ENCODE measurements around the gene TBX2.

TBX2 gene

DNA sequence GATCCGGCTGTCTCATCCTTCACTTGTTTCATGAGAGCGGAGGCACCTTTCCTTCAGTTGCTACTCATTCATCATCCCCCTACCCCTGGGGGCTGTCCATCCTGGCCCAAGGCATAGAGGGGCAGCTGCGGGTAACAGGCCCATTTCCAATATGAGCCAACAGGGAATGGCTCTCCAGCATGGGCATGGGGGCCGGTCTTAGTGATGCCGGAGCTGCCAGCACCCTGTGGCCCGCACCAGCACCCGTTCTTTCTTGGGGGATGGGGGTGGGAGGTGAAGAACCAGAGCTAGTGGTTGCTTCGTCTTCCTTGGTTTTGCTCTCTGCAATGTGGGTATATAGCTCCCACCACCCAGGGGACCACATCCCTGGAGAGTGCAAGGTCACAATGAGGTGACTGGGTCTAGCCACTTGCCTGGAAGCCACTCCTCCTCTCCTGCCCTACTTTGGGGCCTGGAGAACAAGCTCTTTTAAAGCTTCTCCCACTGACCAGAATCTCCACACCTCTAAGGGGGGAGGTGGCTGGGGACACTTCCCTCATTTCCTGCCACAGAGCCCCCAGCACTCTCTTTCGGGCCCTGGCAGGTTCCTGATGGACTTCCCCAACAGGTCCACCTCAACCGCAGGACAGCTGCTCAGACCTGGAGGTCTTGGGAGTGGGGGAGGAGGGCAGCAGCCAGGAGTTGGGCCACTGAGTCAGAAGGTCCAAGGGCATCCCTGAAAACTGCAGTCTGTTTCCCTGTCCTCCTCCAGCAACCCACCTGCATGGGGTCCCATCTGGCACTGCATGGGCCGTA is 11.9 kb upstream of the TBX2 start:
- DNase-seq = no peak

DNA sequence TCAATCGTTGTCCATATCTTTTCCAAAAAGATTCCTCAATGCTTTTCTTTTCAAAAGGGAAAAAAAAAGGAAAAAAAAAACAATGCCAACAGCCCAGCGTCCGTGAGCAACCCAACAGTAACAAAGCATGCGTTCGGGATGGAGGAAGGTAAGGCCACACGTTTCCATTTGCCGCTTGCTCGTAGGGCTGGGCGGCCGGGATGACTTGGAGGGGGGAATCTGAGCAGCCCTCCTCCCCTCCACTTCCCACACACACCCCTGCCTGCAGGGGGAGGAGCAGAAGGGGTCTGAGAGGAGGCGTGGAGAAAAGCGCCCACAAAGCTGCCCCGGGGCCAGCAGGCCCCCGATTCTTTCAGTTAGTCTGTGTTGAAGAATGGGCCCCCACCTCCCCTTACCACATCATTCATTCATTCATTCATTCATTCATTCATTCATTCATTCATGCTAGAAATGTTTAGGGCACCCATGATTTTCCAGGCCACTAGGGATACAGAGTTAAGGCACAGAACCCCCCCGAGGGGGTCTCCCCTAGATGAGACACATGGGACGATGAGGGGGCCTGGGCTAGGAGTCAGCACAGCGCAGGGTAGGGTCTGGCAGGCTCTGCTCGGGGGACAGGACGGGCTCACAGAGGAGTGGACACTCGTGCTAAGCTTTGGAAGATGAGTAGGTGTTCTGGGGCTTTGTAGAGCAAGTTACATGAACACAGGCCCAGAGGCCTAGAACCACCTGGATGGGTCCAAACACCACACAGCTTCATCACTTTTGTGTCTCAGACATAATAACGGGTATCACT is 10.9 kb upstream of the TBX2 start:
- DNase-seq = no peak

DNA sequence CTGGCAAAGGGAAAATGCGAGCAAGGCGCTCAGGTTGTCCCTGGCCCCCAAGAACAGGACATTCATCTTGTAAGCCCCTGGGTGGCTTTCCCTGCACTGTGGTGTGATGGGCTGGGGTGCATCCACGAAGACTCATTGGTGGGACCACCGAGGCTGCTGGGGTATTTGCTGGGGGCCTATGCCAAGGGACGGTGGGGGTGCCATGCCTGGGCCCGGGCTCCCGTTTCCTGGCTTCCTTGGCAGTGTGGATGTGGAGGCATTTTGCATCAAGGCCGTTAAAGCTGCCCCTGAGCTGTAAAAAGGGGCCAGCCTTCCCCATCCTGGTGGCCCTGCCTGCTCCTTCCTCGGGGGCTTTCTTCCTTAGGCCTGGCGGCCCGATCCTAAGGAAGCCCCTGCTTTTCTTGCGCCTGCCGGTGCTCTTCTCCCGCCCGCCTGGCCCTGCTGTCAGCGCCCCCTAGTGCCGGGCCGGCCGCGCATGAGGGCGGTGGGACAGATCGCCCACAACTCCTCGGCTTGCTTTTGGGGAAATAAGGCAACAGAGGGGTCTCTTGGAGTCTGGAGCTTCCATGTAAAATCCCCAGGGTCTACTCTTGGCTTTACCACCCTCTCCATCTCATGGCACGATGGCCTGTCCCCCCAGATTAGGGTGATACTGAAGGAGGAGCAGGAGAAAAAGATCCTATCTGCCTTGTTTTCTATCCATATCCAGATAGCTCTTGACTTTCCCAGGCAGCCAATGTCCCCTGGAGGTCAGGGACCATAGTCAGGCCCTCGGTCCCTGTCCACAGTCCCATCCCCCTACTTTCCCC is 9.8 kb upstream of the TBX2 start:
- no peak for DNase-seq

DNA sequence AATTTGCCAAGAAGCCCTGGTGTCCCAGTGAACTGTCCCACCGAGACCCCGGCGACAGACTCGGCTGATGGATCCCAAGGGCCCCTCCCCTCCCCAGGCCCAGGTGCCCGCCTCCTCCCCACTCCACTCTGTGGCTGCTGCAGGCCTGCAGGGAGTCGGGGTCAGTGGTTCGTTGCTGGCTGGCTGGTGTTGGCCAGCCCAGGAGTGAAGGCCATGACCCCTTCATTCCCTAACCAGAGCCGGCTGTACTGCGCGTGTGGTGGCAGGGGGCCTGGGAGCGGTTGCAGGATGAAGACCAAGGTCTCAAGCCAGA is 9.2 kb upstream of the TBX2 start:
- no peak for DNase-seq

DNA sequence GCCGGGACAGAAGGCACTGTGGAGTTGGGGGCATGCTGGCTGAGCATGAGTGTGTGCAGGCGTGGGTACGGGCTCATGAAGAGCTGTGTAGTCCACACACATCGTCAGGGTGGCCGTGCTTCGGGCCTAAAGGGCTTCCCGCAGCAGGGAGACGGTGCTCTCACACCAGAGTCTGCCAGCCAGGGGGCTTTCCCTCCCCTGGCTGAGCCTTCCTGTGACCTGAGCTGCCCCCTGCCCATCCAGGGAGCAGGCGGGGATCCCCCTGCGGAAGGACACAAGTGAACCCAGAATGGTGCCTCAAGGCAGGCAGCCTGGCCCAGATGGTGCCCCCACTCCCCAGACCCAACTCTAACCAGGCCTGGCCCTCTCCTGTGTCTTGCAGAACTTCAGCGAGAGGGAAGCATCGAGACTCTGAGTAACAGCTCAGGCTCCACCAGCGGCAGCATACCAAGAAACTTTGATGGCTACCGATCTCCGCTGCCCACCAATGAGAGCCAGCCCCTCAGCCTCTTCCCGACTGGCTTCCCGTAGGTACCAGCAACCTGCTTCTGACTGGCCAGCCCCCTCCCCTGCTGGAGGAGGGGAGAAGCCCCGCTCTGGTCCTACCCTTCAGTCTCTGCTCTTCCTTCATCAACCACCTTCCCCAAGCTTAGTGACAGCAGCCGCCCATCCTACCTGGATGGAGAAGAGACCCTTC is 7.9 kb upstream of the TBX2 start:
- no peak for DNase-seq

DNA sequence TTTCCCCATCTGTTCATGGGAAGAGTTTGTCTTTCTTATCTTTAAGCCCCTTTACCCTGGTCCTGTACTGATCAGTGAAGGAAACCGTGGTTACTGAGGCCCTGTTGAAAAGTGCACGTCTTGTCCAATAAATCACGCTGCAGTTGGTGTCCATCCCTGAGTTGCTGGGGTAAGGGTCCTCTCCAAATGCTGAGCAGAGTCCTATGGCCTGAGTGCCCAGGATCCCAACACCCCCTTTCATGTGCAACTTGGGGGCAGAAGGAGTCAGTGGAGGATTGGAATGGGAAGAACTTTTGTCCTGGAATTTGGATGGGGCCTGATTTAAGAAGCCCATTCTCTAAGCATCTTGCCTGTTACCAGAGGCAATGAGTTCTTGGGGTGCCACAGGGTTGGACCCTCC is 7.0 kb upstream of the TBX2 start:
- no peak for DNase-seq

DNA sequence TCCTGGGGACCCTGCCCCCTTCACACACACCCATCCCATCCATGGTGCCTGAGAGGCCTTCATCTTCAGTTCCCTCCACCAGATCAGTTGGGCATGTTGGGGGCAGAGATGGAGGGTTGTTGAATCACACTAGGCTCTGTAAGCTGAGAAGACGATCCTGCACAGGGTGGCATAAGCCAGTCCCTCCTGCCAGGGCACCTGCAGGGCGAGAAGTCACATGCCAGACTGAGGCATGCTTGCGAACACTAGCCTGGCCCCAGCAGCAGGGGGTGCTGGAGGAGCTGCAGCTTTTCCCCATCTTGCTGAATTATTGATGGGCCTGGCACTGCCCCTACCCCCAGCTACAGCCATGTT is 6.1 kb upstream of the TBX2 start:
- DNase-seq = no peak

DNA sequence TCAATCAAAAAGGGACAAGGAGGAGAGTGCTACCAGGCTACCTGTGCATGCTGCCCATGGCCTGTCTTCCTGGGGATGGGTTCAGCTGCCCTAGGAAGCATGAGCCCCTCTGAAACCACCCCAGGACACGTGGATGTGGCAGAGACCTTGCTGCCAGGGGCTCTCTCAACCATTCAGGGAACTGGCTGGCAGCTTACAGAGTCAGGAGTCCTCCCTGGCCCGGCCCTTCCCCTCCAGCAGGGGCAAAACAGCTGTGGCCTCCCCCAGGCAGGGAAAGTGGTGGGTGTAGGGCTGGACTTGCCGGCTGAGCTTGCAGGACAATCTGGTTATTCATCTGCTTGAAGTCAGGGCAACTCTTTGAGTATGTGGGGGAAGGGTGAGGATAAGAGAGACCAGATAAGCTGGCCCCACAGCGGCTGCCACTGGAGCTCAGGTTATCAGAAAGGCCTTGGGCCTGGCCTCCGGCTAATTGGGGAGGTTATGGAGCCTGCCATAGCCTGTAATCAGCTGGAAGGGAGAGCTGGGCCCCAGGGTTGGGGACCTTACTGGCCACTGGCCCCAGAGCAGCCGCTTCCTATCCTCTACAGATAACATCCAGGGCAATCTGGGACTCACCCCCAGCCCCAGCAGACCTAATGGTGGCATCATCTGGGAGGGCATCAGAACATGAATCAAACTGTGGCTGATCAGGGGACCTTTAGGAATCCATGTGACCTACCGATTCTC is 5.6 kb upstream of the TBX2 start:
- DNase-seq = no peak

DNA sequence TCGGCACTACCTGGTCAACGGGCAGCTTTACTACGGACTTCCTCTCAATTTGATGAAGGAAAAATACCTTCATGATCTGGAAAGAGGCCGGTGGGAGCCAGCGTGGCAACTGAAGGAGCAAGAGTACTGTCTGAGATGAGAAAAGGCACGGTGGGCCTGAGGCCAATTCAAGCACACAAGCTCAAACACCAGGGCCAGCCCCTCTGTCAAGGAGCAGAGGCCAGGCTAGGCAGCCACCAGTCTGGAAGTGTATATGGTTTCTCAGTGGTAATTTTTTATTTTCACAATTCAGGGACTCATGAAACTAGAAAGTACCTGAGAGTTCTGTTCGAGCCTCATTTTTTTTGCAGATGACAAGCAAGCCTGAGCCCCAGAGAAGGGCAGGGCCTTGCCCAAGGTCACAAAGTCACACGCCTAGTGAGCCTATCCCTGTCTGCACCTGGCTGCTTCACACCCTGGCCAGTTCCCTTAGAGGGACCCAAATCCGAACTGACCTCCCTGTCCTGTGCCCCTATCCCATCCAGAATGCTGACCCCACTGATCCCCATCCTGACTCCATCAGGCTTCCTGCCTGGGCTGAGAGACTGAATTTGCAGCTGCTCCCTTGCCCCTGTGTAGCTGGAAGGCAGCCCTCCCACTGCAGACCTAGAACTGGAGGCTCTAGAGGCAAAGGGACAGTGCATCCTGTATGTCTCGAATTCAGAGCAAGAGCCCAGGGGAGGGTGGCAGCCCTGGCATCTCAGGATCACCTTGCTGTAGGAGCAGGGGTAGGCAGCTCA is 4.8 kb upstream of the TBX2 start:
- no peak for DNase-seq

DNA sequence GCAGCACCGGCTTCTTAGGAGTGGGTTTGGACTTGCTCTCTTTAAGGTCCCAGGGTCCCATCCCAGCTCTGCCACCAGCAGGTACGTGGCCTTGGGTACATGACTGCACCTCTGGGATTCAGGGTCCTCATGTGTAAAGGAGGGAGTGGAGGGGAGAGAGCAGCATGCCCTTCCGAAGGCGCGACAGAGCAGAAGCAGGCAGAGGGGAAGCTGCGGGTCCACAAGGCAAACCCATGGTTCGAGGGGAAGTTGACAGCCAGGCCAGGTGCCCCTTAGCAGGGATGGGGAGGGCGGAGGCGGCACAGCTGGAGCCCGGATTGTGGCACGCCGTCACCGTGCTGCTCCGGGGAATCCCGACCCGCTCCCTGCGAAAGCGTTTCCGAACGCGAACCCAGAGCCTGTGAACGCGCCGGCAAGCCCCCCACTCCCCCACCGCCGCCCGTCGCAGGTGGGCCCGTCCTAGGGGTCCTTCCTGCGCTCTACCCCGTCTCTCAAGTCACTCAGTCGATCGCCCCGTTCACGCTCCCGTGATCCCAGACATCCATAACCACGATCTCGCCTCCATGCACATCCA is 4.1 kb upstream of the TBX2 start:
- no peak for DNase-seq

DNA sequence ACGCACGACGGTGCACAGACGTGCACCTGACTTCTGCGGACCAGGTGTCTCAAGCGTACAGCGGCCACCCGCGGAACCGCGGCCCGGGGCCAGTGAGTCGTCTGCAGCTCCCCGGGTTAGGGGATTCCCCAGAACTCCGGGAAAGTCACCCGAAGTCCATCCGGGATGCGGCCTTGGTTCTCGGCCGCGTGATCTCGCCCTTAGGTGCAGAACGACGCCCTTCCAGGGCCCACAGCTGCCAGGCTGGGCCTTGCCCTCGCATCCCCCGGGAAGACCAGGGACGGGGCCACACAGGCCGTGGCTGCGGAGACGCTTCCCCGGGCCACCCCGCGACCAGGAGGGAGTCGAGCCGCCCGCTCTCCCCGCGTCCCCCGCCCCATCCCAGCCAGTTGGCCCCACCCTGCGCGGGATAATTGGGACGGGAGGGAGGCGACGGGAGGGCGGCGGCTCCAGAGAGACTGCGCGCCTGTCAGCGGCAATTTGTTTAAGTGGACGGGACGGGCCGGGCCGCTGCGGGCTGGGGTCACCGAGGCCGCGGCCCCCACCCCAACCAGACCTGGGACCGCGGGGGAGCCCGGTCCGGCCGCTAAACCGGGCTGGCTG is 3.6 kb upstream of the TBX2 start:
- no peak for DNase-seq

DNA sequence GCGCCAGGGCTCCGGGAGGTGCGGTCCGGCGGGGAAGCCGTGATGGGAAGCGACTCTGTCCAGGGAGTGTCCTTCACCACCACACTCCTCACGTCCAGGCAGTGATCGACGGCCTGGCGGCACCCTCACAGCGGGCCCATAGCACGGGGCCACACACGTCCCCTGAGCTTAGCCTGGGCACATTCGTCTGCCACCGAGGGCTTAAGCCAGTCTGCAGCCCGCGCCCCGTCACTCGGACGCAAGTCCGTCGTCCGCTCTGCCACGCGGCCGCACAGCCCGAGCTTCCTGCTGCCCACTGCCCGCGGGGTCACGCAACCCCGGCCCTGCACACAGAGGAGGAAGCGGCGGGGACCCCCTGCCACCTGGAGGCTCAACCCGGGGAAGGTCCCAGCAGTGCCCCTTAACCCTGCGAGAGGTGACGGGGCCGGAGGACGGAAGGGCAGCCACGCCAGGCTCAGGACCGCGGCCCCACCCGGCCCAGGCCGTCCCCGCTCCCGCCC is 3.0 kb upstream of the TBX2 start:
- DNase-seq = no peak

DNA sequence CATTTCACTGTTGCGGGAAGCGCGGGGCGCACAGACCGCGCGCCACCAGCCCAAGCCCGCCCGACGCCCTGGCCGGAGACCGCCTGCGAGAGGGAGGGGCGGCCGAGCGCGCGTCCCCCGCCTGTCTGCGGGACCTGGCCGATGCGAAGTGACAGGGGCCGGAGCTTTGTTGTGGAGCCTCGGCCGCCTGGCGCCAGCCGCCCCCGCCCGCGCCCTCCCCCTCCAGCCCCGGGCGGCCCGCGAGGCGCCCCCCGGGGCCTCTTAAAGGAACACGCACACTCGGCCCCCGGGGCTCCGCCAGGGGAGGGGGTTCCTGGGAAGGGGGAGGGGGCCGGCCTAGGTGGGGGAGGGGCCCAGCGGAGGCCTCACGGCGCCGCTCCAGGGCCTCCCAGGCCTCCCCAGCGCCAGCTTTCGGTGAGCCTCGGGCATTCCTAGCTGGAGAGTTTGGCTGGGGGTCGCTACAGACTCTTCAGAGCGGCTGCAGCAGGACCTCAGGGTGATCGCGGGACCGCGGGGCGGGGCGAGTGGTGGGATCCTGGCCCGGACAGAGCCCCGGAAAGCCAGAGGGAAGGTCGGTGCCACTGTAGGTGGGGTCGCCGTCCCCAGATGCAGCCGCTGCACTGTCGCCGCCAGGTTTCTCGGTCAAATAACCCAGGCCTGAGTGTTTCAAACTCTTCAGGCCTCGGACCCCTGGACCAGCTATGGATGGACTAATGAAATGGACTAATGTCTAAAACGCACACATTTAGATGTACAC is 2.4 kb upstream of the TBX2 start:
- DNase-seq = peak in 2 of 3 experiments; percentile 27 to 42

DNA sequence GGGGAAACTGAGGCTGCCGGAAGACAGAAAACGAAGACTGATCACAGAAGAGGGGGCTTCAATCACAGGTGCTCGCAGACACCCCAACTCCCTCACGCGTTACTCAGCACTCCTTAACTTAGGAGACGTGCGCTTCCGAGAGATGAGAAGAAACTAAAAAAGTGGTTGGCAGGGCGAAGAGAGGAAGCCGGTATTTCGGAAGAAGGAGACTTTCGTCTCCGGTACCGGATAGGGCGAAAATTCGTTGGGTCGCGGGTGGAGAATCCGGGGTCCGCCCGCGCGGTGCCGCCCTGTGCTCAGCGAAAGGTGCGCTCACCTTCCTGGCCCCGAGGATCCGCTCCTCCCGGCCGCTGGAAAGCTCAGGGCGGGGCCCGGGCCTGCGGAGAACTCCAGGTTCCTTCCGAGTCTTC is 917 bp upstream of the TBX2 start:
- DNase-seq = peak in 2 of 3 experiments; percentile 50 to 51

DNA sequence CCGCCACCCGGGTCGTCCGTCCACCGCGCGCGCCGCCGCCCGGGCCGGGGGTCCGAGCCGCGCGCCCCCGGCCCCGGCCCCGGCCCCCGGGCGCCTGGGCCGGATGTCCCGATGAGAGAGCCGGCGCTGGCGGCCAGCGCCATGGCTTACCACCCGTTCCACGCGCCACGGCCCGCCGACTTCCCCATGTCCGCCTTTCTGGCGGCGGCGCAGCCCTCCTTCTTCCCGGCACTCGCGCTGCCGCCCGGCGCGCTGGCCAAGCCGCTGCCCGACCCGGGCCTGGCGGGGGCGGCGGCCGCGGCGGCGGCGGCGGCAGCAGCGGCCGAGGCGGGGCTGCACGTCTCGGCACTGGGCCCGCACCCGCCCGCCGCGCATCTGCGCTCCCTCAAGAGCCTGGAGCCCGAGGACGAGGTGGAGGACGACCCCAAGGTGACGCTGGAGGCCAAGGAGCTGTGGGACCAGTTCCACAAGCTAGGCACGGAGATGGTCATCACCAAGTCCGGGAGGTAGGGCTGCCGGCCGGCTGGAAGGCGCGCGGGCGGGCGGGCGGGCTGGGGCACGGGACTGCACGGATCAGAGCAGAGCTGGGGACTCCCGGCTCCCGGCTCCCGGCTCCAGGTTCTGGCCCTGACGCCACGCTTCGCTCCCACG is 548 bp downstream of the TBX2 start:
- DNase-seq = peak in 2 of 3 experiments; percentile 15 to 41

DNA sequence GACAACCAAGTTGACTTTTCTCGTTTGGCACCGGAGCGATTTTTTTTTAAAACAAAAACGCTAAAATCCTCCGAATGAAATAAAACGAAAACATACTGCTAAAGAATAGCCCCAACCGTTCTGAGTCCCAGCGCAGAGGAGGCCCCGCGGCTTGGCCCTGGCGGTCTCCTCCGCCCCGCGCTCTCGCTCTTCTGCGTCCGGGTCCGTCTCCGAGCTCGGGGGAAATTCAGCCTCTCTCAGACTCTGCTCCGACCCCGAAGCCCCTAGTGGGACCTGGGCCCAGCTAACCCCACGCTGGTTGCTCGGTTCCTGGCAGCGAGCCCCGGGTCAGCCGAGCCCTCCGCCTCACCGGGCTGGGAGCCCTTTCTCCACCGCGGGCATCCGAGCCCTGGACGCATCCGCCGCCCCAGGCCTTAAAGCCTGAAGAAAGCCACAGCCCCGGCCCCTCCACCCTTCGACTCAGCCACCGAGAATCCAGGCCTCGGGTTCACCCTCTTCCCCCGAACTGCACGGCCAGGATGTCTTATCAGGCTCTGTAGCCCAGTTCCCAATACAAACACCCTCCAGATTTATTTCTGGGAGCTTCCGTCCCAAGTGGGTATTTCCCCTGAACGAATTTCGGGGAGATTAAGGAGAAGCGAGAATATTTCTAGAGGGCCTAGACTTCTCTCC is 1.2 kb downstream of the TBX2 start:
- DNase-seq = no peak

DNA sequence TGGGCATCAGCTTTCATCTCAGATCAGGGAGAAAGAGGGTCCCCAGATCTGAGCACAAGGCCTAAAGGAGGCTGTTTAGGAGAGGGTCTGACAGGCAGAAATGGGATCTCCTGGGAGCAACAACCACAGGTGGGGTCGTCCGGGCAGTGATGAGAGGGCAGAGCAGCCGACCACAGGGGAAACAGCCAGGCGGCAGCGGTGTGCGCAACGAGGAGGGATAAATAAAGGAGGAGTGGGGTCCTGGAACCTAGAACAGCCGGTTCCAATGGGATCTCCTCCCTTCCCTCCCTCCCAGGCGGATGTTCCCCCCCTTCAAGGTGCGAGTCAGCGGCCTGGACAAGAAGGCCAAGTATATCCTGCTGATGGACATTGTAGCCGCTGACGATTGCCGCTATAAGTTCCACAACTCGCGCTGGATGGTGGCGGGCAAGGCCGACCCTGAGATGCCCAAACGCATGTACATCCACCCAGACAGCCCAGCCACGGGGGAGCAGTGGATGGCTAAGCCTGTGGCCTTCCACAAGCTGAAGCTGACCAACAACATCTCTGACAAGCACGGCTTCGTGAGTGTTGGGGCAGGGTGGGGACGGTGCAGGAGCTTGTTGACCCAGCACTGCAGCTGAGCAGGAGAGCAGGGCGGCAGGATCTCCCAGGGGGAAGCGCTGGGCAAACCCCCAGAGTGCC is 1.9 kb downstream of the TBX2 start:
- no peak for DNase-seq

DNA sequence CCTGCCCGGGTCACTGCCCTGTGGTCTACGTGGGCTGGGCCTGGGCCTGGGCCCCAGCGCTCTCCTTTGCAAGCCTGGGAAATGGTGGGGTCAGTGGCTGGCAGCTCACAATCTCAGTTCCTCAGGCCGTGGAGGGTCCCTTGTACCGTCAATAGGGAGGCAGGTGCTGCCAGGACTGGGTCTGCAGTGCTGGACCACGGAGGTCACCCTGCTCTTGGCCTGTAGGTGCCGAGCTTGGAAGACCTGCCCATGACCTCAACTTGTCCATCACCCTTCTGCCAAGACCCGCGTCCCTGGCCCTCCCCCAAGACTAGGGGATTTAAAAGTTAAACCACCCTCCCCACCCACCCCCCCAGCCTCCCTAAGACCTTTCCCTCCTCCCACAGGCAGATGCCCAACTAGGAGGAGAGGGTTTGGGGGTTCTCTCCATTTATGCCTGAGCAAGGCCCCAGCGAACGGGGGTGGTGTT is 2.5 kb downstream of the TBX2 start:
- no peak for DNase-seq

Data from NCI-H1417 (cell line).